NCI-H226 (cell line): ENCODE results near the gene FRS3.
"Not testable (repeated sequence)": the region's sequence is repeated elsewhere in the genome, so short reads cannot be mapped to it uniquely, and the experiment has no call there.

Experiments
- DNase-seq: peaks from one replicate; pipeline ENCODE4 v3.0.0-alpha.2; 2015

The FRS3 gene

DNA sequence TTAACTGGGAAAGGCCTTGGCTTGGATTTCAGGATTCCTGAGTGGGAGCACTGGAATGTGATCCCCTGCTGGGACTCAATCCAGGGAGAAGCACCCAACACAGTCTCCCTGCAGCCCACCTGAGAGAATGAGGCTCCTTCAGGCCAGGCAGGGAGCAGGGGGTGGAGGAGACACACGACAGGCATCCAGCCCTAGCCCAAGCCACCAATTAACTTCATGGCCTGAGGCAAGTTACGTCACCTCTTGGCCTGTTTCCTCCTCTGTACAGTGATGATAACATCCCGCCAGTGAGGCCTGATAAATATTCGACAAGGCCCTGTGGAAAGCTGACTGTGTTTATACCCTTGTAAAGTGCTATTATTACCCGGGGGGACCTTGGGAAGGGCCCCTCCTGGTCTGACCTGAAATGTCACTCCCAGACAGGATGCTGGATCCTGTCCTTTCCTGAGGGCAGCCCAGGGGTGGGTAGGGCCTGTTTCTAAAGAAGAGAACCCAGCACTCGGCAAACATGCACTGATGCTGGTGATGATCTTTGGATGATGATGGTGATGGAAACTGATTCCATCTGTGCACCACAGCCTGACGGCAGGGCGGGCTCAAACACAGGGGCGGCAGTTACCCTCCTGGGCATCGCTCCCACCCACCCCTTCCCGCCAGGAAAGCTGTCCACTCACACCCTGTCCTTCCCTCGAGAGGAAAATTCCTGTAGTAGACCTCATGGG lies 12.4 kb downstream of the FRS3 start:
- DNase-seq = peak; percentile 88

DNA sequence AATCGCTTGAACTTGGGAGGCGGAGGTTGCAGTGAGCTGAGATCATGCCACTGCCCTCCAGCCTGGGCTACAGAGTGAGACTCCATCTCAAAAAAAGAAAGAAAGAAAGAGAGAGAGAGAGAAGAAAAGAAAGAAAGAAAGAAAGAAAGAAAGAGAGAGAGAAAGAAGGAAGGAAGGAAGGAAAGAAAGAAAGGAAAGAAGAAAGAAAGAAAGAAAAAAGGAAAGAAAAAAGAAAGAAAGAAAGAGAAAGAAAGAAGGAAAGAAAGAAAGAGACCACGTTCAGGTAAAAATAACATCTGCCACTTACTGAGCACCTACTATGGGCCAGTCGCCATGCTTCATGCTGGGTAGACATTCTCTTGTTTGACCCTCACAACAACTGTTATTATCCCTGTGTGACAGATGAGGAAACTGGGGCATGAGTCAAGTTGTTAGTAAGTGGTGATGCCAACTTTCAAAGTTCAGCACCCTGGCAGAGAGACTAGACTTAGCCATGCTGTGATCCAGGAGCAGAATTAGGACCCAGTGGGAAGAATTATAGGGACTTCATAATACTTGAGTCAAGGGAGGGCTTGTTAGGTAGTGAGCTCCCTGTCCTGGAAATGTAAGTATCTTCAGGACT lies 13.5 kb downstream of the FRS3 start:
- not testable (repeated sequence) for DNase-seq

DNA sequence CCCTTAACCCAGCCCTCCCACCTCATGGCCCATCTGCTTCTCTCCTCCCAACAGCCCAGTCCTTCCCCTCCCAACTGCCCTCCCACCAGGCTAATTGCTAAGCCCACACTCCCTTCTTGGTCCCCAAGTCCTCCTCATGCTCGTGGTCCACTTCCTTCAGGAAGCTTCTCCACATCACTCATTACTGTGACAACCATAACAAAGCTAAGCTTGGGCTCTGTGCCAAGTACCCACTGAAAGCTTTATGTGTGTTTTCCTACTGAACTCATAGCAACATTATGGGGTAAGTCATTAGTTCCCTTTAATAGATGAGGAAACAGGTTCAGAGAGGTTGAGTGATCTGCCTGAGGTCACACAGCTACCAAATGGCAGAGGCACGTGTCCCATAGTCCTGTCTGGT lies 16.2 kb downstream of the FRS3 start:
- no peak for DNase-seq

DNA sequence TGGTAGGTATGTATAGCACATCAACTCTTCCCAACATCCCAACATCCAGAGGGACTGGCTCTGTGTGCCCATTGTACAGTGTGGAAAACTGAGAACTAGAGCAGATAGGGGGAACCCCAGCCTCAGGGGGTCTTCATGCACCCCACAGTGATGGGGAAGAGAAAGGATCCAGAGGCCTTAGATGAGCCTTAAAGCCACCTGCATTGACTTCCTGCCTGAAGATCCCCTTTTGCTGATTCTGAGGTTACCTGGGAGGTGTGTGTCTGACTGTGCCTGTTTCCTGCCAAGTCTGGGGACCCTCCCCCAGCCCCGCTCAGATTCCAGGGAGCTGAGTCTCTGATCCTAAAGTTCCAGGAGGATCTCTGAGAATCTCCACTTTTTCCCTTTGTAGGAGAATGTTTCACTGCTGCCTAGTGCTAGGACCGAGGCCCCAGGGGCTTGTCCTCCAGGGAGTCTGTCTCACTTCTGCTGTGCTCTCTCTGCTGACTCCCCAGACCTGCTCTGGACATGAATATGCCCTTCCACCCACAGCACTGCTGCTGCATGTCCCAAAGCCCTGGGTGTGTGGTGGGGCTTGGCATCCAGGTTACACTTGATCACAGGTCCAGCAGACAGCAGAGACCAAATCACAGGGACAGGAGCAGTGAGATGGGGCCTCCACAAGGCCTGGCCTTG lies 19.7 kb downstream of the FRS3 start:
- DNase-seq = no peak

- no peak for DNase-seq
Measured at GRCh38 chr6:41759106-41759904, 20.4 kb downstream of the FRS3 start.

GRCh38 chr6:41758641-41759035 lies 21.1 kb downstream of the FRS3 start:
- no peak for DNase-seq

GRCh38 chr6:41757931-41758640 lies 21.6 kb downstream of the FRS3 start:
- peak; percentile 45 for DNase-seq

DNA sequence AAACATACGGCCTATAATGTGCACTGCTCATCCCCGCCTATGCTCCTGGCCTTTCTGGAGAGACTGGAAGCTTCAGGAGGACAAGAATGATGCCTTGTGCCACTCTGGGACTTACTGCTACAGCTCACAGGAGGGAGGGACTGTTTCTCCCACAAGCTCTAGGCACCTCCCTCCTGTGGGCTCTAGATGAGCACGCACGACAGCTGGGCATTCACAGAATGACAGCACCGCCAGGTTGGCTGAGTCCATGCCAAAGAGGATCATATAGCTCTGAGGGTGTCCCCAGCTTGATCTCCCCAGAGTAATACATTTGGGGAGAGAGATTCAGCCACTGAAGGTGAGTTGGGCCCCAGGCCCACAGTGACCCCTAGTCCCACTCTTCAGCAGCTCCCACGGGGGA lies 22.4 kb downstream of the FRS3 start:
- DNase-seq = no peak

DNA sequence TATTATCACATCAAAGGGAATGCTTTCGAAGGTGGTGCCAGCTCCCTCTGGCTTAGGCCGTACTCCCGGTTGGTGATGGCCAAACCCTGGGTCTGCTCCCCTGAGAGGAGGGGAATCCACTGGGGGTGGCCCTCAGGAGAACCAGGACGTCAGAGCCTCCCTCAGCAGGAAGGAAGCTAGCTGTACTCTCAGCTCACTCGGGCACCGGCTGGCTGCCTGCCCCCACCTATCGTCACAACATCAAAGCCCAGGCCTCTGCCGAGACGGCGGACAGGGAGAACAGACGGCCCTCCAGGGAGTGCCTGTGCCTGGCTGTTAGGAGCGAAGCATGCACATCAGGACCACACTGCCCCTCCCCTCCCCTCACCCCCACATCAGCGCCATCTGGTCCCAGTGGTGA lies 23.3 kb downstream of the FRS3 start:
- no peak for DNase-seq

GRCh38 chr6:41755895-41756294 lies 23.8 kb downstream of the FRS3 start:
- no peak for DNase-seq

DNA sequence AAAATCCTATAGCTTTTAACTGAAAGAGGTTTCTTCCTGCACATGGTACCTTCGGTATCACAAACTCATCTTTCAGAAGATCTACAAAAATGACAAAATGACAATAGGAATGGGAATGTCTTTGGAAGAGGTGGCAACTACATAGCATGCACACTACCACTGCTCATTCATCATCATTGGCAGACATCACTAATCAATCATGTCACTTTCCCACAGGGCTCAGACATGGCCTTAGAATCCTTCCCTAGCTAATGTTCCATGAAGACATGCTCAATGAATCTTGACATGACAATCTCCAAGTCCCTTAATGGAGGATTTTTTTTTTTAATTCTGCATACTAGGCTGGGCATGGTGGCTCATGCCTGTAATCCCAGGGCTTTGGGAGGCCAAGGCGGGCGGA lies 29.3 kb downstream of the FRS3 start:
- DNase-seq = no peak

DNA sequence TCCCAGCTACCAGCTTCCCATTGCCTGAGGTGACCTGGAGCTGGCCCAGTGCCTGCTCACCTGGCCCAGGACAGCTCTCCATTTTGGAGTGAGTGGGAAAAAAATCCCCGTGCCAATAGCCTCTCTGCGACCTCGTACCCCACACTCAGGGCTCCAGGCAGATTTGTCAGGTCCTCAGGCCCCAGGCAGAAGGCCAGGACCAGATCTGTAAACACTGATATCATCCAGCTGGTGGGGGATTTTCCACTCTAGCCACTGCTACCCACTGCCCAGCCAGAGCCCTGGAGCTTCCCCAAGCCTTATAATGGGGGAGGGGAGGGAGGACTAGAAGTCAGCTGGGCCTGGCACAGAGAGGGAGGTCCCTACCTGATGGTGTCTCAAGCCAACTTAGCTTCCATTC lies 31.2 kb downstream of the FRS3 start:
- no peak for DNase-seq

GRCh38 chr6:41748102-41748477 lies 31.6 kb downstream of the FRS3 start:
- no peak for DNase-seq

DNA sequence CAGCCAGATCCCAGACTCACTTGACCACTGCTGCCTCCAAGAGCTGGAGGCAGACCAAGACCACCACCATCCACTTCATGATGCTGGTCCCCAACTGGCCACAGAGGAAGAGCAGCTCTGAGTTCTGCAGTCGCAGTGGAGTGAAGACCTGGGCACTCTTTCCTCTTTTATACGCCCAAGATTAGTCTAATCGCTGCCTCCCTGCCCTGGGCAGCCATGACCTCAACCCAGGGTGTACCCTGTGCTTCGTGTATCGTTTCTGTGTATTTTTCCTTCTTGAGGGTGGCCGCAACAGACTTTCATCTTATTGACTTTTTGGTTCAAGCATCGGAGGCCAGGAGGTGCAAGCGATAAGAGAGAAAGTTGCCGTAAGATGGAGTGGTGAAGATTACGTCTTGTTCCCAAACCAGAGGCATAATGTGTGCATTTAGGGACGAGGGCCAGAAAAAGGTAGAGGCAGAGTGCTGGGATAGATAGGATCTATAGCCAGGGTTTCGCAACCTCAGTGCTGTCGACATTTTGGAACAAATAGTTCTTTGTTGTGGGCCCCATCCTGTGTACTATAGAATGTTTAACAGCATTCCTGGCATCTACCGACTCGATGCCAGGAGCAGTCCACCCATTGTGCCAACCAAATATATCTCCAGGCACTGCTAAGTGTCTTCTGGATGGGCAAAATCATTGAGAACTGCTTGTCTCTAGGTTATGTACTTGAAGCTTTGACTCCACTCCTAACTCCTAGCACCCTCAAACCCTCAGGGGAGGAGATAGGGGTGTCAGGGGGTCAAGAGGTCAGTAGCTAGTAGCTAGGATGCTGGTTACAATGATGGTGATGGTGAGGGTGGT lies 32.2 kb downstream of the FRS3 start, which contains the start of gene PGC:
TSS of gene PGC (minus strand) at position 142 of the 846 bp plus-strand sequence. CDS start at position 79, 63 bp downstream.
- DNase-seq = no peak

GRCh38 chr6:41746107-41746506 lies 33.6 kb downstream of the FRS3 start:
- DNase-seq = no peak

DNA sequence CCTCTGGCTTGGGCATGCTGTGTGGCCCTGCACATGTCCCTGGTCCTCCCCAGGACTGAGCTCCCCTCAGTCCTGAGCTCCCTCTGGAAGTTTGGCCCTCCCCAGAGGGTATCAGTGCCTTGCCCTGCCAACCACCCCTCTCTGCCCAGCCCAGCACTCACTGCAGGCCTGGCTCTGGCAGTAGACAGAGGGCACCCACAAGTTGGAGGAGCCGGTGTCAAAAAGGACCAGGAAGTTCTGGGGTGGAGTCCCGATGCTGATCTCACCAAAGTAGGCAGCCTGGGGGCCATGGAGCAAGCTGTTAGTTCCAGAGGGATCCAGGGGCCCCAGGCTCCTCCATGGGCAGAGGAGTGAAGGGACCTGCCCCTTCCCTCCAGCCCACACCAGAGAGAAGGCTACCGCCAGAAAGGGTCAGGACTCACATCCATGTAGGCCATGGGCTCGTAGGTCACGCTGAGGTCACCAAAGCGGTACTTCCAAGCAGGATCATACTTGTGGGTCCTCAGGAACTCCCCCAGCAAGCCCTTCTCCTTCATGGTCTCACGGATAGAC lies 35.4 kb downstream of the FRS3 start:
- no peak for DNase-seq

DNA sequence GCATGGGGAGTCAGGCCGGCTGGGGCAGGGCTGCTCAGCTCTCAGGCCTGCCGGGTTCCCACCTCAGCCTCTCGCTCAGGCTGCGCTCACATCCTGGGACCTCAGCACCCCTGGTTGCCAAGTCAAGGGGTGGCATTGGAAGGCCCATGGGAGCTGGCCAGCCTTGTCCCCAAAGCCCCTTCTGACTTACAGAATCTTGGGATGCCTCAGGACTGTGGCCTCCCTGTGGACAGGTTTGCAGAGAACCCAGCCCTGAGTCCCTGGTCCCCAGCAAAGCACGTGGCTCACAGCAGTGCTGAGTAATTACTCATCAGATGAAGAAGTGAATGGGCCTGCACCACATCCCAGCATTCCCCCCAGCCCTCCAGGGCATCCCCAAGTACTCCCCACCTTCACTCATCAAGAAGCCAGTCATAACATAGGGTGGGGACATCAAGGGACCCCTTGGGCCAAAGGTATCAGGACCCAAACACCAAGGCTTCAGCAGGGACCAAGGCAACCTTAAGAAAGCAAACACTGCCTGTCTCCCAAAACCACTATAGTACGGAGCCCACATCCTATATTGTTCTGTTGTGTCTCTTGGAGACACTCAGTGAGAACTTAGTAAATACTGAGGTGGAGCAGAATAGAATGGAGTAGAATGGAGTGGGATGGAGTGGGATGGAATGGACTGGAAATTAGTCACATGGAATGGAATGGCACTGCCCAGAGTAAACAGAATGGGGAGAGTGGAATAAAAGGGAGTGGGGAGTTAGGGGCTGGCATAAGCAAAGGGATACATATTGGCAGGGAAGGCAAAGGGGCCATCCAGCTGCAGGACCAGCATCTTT lies 36.1 kb downstream of the FRS3 start:
- no peak for DNase-seq

GRCh38 chr6:41741625-41742490 lies 37.8 kb downstream of the FRS3 start:
- peak; percentile 27 for DNase-seq
